Putamen (tissue), 1 donor: ENCODE measurements around the gene ZKSCAN5.

Source experiments
- DNase-seq: peaks from one replicate; pipeline ENCODE4 v3.0.0-alpha.2; 2016; ENCODE audit warnings: low spot score

The ZKSCAN5 gene

DNA sequence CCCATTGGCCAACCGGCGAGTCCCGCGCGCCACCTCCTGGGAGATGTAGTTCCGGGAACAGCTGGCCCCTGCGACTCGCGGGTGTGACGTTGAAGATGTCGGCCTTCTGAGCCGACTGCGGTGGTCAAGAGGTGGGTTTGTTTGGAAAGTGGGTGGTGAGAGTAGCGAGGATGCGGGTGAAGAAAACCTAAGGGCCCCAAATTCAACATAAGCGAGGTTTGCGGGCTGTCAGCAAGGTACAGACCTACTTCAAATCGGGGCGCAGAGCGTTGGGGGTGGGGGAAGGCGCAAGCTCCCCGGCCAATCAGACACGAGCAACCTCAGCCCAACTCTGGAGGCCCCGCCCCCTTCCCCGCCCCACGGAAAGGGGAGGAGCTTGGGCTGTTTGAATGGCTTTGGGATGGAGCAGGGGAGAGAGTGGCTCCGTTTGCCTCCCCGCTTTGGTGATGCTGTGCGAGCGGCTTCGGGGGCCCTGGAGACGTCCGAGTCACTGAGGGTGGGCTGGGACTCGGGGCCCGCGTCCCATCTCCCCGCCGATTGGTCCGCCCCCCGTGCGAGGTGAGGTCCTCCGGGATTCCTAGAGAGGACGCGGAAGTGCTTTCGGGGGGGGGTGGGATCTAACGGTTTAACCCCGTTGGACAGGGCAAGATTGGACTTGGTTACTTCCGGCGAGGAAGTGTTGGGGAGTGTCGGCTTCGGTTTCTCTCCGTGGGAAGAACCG lies at the start of gene ZKSCAN5:
ZKSCAN5 (plus strand) TSS at position 60 of the 721 bp plus-strand sequence. CDS start 1,383 bp downstream, outside the sequence.
- peak; percentile 98 for DNase-seq

DNA sequence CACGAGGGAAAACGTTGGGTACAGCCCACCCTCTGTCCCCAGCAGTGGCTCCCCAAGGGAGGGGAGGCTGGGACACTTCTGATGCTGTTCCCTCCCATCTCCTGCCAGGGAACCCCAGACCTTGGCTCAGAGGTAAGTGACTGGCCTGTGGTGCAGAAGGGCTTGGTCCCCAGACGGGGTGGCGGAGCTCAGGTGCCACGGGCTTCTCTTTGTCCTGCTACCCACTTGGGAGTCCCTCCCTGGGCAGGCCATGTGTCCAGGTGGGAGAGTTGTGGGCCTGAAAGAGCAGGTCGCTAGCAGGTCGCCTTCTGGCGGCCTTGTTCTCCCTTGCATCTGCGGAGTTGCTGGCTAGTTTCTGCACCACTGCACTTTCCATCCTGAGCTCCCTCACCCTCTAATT lies 48.6 kb upstream of the ZKSCAN5 start:
- DNase-seq = no peak

DNA sequence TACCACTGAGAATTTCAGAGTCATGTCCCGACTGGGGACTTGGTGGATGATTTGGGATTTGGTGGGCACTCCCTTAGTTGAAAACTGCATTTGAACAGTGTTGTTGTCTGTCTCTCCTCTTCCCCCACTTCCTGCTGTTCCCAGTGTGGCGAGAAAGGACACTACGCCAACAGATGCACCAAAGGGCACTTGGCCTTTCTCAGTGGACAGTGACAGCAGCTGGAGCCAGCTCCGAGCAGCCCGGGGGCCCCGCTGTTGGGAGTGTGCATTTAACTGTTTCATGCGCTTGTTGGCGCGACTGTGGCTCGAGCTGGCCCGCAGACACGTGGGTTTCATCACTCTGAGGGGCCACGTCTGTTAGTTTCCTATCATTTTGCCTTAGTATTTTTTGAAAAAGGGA lies 48.2 kb upstream of the ZKSCAN5 start:
- DNase-seq = no peak

DNA sequence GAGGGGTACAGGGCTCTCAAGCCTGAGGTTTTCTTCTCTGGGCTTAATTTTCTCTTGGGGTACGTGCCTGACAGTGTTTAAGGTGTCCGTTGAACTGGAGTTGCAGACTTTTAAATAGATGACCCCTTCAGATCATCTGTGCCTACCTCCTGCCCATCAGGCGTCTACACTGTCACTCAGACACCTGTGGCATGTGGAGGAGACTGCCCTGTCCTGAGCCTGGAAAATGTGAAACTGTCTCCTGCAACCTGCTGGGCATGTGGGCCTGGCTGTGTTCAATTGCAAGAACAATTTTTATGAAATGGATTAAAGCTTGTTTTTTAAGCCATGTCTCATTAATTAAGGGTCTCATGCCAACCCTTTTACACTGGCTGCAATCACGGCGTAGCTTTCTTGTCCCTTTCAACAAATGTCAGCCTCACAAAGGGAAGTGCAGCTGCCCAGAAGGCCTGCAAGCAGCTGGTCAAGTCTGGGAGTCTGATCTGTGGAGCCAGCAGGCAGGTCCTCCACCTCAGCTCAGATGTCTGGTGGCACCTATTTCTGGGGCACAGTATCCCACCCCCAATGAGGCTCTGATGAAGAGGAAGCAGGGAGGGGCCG lies 47.3 kb upstream of the ZKSCAN5 start:
- no peak for DNase-seq

DNA sequence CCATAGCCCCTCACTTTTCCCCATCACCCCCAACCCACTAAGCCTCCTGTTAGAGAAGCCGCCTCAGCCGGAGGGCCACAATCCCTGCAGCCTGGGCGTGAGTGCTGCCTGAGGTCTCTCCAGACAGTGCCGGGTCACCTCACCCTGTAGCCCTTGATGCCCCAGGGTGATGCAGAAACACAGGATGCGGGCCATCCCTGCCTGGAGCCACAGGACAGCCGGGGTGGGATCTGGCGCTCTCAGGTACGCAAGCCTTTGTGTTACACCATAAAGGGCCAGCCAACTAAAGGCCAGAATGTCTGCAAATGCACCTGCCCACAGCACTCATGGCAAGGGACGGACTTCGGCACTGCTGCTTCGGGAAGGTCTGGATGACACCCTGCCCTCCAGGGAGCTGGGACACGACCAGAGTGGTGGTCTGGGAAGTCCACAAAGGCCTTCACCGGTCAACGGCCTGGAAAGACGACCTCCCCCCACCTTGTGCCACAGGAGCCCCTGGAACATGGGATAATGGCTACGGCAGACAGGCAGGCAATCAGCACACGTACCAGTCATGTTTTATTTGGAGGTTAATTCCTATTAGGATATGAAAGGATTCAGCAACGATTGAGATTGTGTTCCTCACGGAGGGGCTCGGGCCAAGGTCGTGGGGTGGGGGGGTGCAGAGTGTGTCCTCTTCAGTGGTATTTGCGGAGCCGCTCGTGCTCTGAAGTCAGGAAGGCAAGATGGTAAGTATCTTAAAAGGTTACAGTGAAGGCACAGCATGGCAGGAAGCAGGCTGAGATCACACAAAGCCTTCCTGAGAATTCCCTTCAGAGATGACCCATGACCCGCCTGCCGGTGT lies 46.6 kb upstream of the ZKSCAN5 start:
- DNase-seq = no peak

DNA sequence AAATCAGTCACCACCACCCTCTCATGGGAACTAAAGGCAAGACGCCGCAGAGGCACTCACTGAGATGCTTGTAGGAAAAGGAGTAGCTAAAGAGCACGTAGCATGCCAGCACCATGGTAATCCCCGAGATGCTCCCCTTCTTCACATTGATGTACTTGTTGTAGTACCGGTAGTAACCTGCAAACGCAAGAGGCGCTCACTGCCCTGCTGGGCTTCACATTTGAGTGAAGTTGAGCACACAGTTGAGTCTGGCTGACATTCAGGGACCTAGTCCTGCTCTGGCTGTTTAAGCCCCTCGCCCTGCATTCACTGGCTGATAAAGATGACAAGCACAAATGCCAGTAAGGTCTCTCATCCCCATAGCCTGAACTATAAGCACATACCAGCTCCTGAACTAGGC lies 45.4 kb upstream of the ZKSCAN5 start:
- no peak for DNase-seq

DNA sequence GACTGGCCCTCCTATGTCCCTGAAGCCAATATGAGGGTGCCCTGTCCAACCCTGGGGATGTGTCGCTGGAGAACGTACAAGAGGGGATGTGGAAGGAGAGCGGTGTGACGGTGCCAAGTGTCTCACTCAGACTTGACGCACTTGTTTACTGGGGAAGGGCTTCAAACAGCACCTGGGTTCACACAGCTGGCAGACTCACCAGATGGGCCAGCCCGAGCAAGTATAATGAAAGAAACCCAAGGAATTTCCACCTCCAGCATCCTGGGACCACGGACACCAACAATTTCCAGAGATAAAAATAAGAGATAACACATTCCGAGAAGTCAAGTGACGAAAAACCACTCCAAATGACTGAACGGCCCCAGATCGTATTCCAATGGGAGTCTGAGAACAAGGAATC lies 43.8 kb upstream of the ZKSCAN5 start:
- DNase-seq = no peak

DNA sequence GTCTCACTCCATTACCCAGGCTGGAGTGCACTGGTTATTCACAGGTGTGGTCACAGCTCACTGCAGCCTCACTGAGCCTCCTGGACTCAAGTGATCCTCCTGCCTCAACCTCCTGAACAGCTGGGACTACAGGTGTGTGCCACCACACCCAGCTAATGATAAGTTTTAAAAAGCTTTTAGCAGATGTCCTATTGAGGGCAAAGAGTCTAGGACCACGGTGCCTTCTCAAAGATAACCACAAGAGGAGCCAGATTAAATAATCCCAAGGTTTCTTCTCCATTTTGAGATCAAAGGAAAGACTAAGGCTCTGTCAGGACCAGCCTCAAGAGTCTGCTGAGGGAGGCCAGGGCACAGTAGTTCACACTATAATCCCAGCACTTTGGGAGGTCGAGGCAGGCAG lies 43.2 kb upstream of the ZKSCAN5 start:
- no peak for DNase-seq

DNA sequence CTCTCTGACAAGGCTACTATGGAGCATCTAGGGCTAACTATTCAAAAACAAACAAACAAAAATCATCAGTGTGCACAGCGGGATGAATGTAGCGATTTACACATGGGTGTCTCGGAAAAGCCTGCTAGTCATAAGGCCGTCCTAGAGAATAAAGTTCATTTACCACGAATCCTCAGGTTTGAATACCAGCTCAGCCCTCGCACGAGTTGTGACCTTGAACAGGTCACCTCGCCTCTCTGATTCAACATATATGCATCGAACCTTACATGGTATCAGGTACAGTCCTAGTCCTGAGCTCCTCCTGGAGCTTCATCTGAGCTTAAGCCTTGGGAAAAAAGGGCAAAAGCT lies 39.1 kb upstream of the ZKSCAN5 start:
- DNase-seq = no peak

DNA sequence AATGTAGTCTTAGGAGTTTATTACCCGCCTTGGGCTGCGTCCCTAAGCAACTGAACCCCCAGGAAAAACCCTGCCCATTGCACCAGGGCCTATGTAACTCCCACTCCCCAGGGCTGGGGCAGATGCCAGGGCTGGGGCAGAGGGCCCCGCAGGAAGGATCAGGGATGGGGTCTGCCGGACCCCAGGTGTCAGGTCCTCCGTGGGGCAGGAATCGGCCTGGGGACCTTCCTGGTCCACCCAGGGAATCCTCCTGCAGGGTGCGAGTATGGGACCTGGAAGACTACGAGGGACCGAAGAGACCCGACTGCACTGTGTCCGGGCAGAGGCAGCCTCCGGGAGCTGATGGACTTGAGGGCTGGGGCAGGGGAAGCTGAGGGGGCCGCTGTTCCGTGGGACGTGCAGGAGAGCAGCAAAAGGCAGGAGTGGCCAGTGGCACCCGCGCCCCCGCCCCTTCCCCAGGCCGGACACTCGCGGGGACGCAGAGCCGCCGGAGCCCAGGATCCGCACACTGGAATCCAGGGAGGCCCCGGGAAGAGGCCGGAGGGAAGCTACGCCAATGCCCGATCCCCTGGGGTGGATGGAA lies 36.0 kb upstream of the ZKSCAN5 start:
- DNase-seq = no peak

DNA sequence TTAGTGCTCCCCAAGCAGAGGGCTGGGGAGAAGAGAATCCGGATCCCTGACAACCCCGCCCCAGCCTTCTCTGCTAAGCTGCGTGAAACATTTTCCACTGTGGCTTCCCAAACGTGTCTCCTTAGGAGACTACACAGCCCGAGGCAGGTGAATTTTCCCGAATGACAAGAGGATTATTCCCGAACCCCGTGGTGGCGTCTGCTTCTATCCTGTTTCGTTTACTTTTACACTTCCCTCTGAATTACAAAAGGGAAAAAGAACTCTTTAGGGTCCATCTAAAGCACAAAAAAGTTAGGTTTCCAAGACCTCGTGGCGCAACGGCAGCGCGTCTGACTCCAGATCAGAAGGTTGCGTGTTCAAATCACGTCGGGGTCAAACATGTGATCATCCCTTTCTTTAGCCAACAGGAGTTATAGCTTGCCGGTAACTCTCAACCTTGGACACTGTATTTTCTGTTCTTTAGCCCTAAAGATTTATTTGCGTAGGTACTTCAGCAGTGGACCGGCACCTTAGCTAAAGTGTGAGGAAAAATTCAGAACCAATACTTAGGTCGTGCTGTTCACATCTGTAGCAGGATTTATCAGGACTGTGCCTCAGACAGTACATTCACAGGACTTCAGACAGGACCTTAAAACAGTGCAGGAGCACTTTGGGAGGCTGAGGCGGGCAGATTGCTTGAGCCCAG lies 34.9 kb upstream of the ZKSCAN5 start:
- no peak for DNase-seq

DNA sequence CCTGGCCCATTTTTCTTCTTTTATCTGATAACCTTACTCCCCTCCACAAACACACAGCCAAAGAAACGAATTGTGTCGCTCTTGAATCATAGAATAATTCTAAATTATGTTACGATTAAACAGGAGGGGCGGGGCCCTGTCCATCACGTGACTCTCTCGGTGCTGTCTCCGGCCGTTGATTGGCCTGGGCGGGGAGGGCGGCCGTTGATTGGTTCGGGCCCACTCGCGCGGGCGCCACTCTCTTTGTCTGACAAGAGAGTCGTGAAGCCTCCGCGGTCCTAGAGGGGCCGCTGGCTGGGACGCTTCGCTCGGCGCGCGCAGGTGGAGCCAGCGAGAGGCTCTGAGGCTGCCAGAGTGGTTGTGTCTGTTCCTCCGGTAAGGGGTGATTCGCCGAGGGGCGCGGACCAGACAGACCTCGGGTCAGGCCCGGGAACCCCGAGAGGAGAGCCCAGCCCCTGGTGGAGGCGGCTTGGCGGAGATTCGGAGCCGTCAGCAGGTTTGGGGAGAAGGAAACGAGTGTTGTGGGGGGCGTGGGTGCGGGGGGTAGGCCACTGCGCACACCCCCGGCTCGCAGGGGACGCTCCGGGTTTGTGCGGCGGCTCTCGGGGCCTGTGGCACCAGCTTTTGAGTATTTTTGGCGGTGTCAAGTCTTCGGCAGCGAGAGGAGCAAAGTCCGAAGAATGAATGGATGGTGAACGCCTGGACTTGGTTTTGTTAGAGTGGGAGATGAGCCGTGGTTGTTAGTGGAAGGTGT lies 31.7 kb upstream of the ZKSCAN5 start, which contains the start of gene ZNF789:
ZNF789 (plus strand) TSS at position 330 of the 754 bp plus-strand sequence. CDS start 3,567 bp downstream, outside the sequence.
- DNase-seq = peak; percentile 96

DNA sequence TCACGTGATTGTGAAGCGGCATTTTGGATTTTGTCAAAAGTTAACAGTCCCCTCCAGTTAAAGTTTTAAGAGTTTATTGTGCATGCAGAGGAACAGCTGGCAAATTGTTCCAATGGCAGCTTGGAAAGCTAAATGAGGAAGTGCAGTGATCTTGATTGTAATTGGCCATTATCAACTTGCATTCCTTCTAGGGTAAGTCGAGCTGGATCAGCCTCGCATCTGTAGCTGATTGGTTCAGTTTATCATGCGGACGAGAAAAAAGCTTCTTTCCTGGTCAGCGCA lies 31.2 kb upstream of the ZKSCAN5 start:
- DNase-seq = peak; percentile 63

DNA sequence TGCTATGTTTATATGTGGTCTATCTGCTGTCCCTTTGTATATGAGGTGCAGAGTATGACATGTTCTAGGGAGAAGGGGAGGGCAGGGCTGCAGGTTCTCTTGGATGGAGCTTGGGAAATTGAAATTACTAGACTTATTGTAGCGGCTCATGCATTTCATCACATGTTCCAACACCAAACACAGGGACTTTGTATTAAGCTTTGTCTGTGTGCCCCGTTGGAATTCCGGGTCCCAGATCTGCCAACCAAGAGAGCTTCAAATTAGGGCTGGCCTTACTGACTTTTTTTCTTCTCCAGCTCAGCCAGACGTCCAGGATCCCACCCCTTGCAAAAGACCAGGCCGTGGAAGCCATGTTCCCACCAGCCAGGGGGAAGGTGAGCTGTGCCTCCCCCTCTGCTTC lies 28.4 kb upstream of the ZKSCAN5 start:
- DNase-seq = no peak

DNA sequence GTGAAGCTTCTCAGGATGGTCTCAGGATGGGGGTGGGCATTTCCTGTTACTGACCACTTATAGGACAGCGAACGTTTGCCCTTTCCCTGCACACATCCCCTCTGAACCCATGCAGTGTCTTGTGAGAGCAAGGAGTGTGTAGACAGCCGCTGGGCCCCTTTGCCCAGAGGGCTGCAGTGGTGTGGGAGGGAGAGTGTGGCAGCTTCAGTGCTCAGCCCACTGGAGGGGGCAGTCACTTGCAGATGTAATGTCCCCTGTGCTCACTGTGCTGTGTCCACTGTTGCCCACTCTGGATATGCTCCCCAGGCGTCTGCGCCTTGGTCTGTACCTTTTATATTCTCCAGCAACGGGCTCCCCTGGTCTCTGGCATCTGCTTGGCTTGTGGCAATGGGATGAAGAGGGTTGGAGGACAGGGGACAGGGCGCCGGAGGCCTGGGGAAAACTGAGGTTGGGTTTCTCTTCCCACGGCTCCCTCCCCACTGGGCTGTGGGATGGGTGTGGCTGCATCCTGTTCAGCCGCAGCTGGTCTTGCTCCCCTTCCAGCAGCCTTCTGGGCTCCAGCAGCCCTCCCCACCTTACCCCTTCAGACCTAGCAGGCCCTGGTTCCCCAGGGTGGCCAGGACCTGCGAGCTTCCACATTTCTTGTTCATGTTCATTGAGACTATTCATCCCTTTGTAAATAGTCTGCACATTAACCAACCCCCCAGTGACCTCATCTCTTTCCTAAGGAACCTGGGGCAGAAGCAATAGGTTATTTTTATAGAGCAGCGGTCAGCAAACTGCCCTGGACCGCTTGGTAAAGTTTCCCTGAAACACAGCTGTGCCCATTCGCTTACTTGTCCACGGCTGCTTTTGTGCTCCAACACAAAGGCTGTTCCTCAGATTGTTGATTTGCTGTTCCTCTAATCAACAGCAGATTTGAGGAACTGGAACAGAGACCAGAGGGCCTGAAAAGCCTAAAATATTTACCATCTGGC lies 25.7 kb upstream of the ZKSCAN5 start:
- no peak for DNase-seq

DNA sequence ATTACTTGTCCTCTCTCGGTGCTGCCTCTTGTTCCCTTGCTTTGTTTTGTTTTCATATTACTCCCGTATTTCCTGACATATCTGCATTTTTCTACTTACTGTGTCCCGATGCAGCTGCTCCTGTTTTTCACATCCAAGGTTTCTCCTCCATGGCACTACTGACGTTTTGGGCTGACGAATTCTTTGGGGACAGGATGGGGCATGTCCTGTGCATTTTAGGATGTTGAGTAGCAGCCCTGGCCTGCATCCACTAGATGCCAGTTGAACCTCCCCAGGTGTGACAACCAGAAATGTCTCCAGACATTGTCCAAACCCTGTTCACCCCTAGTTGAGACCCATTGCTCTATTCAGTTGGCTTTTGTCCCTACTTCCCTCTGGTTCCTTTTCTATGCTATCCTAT lies 19.4 kb upstream of the ZKSCAN5 start:
- no peak for DNase-seq

DNA sequence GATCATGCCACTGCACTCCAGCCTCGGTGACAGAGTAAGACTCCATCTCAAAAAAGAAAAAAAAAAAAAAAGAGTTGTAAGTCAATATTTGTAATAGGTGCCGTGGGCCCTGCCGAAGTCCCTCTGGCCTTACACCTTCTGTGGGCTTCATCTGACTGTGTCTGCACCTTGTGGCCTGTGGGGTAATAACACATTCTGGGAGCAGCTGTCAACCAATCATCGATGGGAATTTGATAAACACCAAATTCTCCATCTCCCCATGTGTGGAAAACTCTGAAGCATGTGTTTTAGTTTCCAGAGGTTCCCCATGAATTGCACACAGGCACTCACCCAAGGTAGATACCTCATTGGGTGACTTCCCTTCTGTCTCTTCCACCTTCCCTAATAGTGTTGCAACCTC lies 15.2 kb upstream of the ZKSCAN5 start:
- no peak for DNase-seq

DNA sequence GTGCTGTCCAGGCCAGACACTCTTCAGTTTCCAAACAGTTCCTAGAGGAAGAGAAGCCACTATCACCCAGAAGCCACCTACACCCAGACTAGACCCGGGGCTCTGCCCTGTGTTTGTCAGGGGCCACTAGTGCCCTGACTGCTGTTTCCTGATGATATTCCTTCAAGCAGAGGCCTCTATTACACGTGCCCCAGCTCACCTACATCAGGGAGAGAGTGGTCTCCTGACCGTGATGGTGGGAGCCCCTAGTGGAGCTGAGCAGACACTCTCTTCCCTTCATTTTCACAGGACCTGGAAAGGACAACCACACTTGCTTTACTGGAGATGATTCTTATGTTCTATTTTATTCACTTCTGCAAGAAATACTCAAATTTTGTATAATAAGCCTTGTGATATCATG lies 13.6 kb upstream of the ZKSCAN5 start:
- no peak for DNase-seq

DNA sequence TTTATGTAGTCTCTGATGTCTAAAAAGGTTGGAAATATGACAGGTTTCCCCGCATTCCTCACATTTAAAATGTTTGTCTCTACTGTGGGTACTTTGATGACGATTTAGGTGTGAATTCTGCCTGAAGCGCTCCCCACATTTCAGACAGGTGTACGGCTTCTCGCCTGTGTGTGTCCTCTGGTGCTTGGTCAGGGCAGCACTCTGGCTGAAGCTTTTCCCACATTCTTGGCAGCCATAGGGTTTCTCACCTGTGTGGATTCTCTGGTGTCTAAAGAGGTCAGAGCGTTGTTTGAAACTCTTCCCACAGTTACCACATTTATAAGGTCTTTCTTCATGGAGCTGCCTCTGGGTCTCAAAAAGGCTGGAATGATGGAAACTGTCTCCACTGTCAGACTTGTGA lies 10.6 kb upstream of the ZKSCAN5 start:
- DNase-seq = no peak
